ENCODE results near the gene IFT80. TPM values are rescaled to one million over a fixed set of nuclear protein-coding genes. Genes with fewer than 3 reads are reported as not detected.

Gene IFT80
- total RNA-seq, 1 experiment from 2014 or later = 20.2 TPM

GRCh38 chr3:160376681-160377080, 22.3 kb downstream of the IFT80 start:
- no peaks in the 10 kb centered on the region for H3K9me3 ChIP-seq (ENCODE audit: low read depth, low read length, poor library complexity, severe bottlenecking)
- H3K4me1 ChIP-seq (ENCODE audit: insufficient read depth, low read length, poor library complexity, severe bottlenecking) = no peaks in the 10 kb centered on the region
- intact Hi-C loops (cut with micrococcal nuclease; ENCODE audit: unreplicated experiment) = no loop called here
- H3K4me3 ChIP-seq (ENCODE audit: low read depth, low read length, poor library complexity, severe bottlenecking) = no peak overlapping the region
- no peak overlapping the region for H3K27ac ChIP-seq (ENCODE audit: low read depth, low read length, poor library complexity, severe bottlenecking)
- H3K27me3 ChIP-seq (replicated peaks; ENCODE audit: insufficient read depth, low read depth, low read length, poor library complexity) = no peaks in the 10 kb centered on the region
- ChIA-PET CTCF (no interaction called here), POLR2A (ENCODE audit: low non-redundant PET) (no interaction called here)
- BruUV-seq (replicated peaks) = no TSS peak
- TF ChIP-seq EZH2 (IDR thresholded peaks at IDR 0.05; ENCODE audit: borderline replicate concordance, low read depth, low read length, poor library complexity, severe bottlenecking) = no peak
- TF ChIP-seq CTCF (conservative IDR thresholded peaks at IDR 0.05; ENCODE audit: low read depth, low read length) = no peak
- no peaks in the 10 kb centered on the region for H3K36me3 ChIP-seq (ENCODE audit: insufficient read depth, low read length, poor library complexity, severe bottlenecking)
- DNase-seq (ENCODE audit: low spot score) = no peak

- no peaks in the 10 kb centered on the region for H3K27me3 ChIP-seq (replicated peaks; ENCODE audit: insufficient read depth, low read depth, low read length, poor library complexity)
- ChIA-PET CTCF (no interaction called here), POLR2A (ENCODE audit: low non-redundant PET) (no interaction called here)
- TF ChIP-seq CTCF (conservative IDR thresholded peaks at IDR 0.05; ENCODE audit: low read depth, low read length) (no peak), EZH2 (IDR thresholded peaks at IDR 0.05; ENCODE audit: borderline replicate concordance, low read depth, low read length, poor library complexity, severe bottlenecking) (no peak)
- H3K4me3 ChIP-seq (ENCODE audit: low read depth, low read length, poor library complexity, severe bottlenecking) = no peak overlapping the region
- no peaks in the 10 kb centered on the region for H3K36me3 ChIP-seq (ENCODE audit: insufficient read depth, low read length, poor library complexity, severe bottlenecking)
- BruUV-seq (replicated peaks) = no TSS peak
- no peak for DNase-seq (ENCODE audit: low spot score)
- H3K4me1 ChIP-seq (ENCODE audit: insufficient read depth, low read length, poor library complexity, severe bottlenecking) = no peaks in the 10 kb centered on the region
- H3K27ac ChIP-seq (ENCODE audit: low read depth, low read length, poor library complexity, severe bottlenecking) = no peak overlapping the region
- no peaks in the 10 kb centered on the region for H3K9me3 ChIP-seq (ENCODE audit: low read depth, low read length, poor library complexity, severe bottlenecking)
- intact Hi-C loops (cut with micrococcal nuclease; ENCODE audit: unreplicated experiment) = no loop called here
Observed at GRCh38 chr3:160374925-160375324, 24.1 kb downstream of the IFT80 start.

- Histone ChIP-seq H3K36me3 (ENCODE audit: insufficient read depth, low read length, poor library complexity, severe bottlenecking) (no peaks in the 10 kb centered on the region), H3K27ac (ENCODE audit: low read depth, low read length, poor library complexity, severe bottlenecking) (no peak overlapping the region), H3K4me1 (ENCODE audit: insufficient read depth, low read length, poor library complexity, severe bottlenecking) (no peaks in the 10 kb centered on the region), H3K27me3 (replicated peaks; ENCODE audit: insufficient read depth, low read depth, low read length, poor library complexity) (no peaks in the 10 kb centered on the region), H3K9me3 (ENCODE audit: low read depth, low read length, poor library complexity, severe bottlenecking) (no peaks in the 10 kb centered on the region), H3K4me3 (ENCODE audit: low read depth, low read length, poor library complexity, severe bottlenecking) (no peak overlapping the region)
- intact Hi-C loops (cut with micrococcal nuclease; ENCODE audit: unreplicated experiment) = no loop called here
- DNase-seq (ENCODE audit: low spot score) = no peak
- no TSS peak for BruUV-seq (replicated peaks)
- ChIA-PET POLR2A (ENCODE audit: low non-redundant PET) (no interaction called here), CTCF (no interaction called here)
- no peak for TF ChIP-seq EZH2 (IDR thresholded peaks at IDR 0.05; ENCODE audit: borderline replicate concordance, low read depth, low read length, poor library complexity, severe bottlenecking)
Observed at GRCh38 chr3:160374472-160374871, 24.6 kb downstream of the IFT80 start.

- H3K27me3 ChIP-seq (replicated peaks; ENCODE audit: insufficient read depth, low read depth, low read length, poor library complexity) = no peaks in the 10 kb centered on the region
- no peaks in the 10 kb centered on the region for H3K9me3 ChIP-seq (ENCODE audit: low read depth, low read length, poor library complexity, severe bottlenecking)
- H3K27ac ChIP-seq (ENCODE audit: low read depth, low read length, poor library complexity, severe bottlenecking) = no peak overlapping the region
- intact Hi-C loops (cut with micrococcal nuclease; ENCODE audit: unreplicated experiment) = no loop called here
- ChIA-PET CTCF (no interaction called here), POLR2A (ENCODE audit: low non-redundant PET) (no interaction called here)
- H3K36me3 ChIP-seq (ENCODE audit: insufficient read depth, low read length, poor library complexity, severe bottlenecking) = no peaks in the 10 kb centered on the region
- no TSS peak for BruUV-seq (replicated peaks)
- DNase-seq (ENCODE audit: low spot score) = no peak
- no peak overlapping the region for H3K4me3 ChIP-seq (ENCODE audit: low read depth, low read length, poor library complexity, severe bottlenecking)
- TF ChIP-seq CTCF (conservative IDR thresholded peaks at IDR 0.05; ENCODE audit: low read depth, low read length) = no peak
- TF ChIP-seq EZH2 (IDR thresholded peaks at IDR 0.05; ENCODE audit: borderline replicate concordance, low read depth, low read length, poor library complexity, severe bottlenecking) = no peak
- no peaks in the 10 kb centered on the region for H3K4me1 ChIP-seq (ENCODE audit: insufficient read depth, low read length, poor library complexity, severe bottlenecking)
Observed at GRCh38 chr3:160373655-160374054, 25.4 kb downstream of the IFT80 start.

Measured in A673 (cell line).